Cardiac fibroblast (primary cell): Measurements from ENCODE around the gene RIC1.
"Not testable (repeated sequence)": the region's sequence is repeated elsewhere in the genome, so short reads cannot be mapped to it uniquely, and the experiment has no call there.

ENCODE experiments used
- DNase-seq, 2 donors: peaks; one replicate each; pipeline versions ENCODE4 v3.0.0 to v3.0.0-alpha.2; 2010; ENCODE audit warnings: low read depth in 2 of 2
- H3K4me3 ChIP-seq, 2 donors: replicated peaks in 1 of 2; 1 replicate in 1 of 2; 2 replicates in 1 of 2; pipeline ENCODE4 v1.5.1; 2011; ENCODE audit warnings: low read depth in 2 of 2, low read length in 2 of 2, mild to moderate bottlenecking in 2 of 2, moderate library complexity in 1 of 2
- TF ChIP-seq, protein P1 (sequence below): IDR thresholded peaks from one replicate; pipeline ENCODE4 v1.5.1; 2011; ENCODE audit warnings: low read depth, mild to moderate bottlenecking, low read length, inconsistent platforms

Gene RIC1

DNA sequence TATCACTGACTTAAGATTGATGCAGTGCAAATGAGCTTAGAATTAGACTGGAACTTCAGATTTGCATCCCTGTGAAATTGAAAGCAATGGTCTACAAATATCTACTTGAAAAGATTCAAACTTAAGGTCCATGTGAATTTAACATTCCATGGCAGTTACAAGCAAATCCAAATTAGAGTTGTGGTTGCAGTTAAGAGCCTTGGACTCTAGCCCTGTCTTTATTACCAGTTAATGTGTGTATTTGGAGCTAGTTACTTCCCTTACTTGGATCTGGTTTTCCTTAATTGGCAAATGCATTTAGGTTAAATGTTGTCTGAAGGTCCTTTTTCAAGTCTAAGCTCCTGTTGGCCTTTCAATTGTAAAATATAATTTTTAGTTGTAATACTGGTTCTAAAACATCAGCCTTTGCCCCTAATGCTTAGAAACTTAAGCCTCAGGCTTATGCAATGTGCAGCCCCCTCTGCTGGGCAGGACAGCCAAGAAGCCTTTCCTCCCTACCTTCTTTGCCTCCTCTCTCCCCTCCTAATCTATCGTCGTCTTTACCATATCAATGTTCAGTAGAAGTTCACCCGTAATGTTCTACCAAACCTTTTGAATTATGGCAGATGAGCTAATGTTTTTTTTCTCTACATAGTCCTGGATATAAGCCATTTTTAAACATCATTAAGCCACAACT, 144.6 kb downstream of the RIC1 start:
- no peak overlapping the region for H3K4me3 ChIP-seq
- TF ChIP-seq, protein P1, sequence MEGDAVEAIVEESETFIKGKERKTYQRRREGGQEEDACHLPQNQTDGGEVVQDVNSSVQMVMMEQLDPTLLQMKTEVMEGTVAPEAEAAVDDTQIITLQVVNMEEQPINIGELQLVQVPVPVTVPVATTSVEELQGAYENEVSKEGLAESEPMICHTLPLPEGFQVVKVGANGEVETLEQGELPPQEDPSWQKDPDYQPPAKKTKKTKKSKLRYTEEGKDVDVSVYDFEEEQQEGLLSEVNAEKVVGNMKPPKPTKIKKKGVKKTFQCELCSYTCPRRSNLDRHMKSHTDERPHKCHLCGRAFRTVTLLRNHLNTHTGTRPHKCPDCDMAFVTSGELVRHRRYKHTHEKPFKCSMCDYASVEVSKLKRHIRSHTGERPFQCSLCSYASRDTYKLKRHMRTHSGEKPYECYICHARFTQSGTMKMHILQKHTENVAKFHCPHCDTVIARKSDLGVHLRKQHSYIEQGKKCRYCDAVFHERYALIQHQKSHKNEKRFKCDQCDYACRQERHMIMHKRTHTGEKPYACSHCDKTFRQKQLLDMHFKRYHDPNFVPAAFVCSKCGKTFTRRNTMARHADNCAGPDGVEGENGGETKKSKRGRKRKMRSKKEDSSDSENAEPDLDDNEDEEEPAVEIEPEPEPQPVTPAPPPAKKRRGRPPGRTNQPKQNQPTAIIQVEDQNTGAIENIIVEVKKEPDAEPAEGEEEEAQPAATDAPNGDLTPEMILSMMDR = peak; percentile 9
- no peak for DNase-seq

DNA sequence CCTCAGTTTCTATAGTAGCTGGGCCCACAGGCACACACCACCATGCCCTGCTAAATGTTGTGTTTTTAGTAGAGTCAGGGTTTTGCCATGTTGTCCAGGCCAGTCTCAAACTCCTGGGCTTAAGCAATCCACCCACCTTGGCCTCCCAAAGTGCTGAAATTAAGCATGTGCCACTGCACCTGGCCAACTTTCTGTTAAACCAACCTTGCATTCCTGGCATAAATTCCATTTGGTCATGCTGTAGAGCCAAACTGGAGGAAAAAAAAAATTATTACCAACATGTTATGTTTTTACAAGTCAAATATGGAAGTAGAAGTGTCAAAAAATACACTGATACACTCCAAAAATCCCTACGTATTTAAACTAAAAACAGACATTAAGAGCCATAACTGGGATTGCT, 149.9 kb downstream of the RIC1 start:
- DNase-seq = no peak
- no peak overlapping the region for H3K4me3 ChIP-seq
- TF ChIP-seq, protein P1 = no peak

DNA sequence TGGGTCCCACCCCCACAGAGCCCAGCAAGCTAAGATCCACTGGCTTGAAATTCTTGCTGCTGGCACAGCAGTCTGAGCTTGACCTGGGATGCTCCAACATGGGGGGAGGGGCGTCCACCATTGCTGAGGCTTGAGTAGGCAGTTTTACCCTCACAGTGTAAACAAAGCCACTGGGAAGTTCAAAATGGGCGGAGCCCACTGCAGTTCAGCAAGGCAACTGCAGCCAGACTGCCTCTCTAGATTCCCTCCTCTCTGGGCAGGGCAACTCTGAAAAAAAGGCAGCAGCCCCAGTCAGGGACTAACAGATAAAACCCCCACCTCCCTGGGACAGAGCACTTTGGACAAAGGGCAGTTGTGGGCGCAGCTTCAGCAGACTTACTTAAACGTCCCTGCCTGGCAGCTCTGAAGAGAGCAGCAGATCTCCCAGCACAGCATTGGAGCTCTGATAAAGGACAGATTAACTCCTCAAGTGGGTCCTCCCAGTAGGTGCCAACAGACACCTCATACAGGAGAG, 150.9 kb downstream of the RIC1 start:
- DNase-seq, H3K4me3 ChIP-seq: not testable (repeated sequence)

DNA sequence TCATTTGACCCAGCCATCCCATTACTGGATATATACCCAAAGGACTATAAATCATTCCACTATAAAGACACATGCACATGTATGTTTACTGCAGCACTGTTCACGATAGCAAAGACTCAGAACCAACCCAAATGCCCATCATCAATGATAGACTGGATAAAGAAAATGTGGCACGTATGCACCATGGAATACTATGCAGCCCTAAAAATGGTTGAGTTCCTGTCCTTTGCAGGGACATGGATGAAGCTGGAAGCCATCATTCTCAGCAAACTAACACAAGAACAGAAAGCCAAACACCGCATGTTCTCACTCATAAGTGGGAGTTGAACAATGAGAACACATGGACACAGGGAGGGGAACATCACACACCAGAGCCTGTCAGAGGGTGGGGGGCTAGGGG, 154.5 kb downstream of the RIC1 start:
- DNase-seq, H3K4me3 ChIP-seq: not testable (repeated sequence)

DNA sequence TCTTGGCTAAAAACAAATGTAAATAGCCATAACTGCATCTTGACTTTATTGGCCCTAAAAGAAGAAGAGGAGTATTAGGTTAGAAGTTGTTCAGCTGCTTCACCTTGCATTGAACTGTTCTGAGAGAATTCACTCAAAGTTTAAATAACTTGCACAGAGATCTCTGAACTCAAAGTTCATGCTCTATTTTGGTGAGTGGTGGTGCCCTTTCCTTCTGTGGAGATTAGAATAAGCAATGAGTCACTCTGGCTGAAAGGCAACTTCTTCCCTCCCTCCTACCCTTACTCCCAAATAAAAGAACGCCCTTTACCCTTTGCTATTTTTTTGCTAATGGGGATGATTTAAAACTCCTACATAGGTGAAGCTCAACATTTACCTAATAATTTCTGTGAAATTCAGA, 155.1 kb downstream of the RIC1 start:
- no peak for DNase-seq
- TF ChIP-seq, protein P1 = no peak
- H3K4me3 ChIP-seq = no peak overlapping the region

DNA sequence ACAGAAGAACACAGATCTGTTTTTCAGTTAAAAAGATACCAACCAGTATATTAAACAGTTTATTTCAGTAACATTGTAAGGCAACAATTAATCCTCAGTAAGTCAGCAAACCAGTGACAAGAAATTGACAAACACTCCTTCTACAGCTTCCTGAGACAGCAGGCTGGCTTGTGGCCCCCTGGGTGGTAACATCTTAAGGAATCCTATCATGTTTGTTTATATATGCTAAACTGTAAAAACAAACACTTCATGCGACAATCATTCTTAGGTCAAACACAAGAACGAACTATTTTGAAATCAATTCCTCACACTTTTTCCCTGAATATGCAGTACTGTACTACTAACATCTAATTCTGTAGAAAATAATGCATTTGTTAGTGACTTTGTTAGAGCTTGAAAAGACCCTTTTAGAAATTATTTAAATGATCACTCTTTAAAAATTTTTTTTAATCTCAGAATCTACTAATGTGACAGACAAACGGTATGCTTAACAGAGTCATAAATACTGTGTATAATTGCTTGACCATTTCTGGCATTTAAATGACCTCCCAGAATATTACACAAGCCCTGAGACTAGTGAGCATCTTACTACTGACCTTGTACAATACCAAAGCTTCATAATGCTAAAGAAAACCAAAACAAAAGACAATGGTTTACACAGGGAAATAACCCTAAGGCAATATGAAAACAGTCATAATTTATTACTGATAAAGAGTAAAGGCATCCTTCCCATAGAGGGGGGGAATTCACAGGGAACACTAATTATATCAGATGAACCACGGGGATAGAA, 155.8 kb downstream of the RIC1 start:
- TF ChIP-seq, protein P1 = no peak
- no peak overlapping the region for H3K4me3 ChIP-seq
- DNase-seq = no peak

DNA sequence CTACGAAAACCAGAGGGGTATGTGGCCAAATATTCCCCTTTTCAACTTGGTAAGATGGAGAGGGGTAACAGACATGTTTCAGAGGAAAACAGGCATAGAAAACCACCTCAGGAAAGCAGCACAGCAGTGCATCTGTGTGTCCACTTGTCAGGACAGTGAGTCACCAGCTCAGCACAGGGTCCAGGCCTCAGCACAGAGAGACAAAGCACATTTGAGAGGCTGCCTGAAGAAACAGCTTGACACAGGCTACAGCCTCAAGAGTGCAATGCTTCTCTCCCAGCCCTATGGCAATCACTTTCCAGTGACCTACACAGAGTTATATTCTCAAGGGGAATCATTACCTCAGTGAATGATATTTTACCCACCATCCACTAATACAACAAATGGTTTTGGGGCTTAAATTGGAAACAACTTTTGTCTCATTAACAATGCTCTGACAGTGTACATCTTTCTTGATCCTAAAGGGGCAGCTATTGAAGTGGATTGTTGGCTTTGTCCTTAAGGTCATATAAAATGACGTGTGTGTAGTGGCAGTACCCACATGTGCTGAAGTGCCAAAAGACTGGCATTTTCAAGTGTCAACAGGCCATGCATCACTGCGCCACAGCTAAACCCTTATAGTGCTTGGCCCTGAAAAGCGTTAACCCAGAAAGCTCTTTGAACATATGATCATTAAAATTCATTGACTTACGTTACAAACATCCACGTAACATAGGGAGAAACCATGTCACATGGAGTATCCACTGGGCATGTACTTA, 157.6 kb downstream of the RIC1 start:
- DNase-seq = peak in 1 of 2 donors; percentile 35
- H3K4me3 ChIP-seq = no peak overlapping the region
- TF ChIP-seq, protein P1 = no peak
